ENCODE results near the gene SPATA18.

DNA sequence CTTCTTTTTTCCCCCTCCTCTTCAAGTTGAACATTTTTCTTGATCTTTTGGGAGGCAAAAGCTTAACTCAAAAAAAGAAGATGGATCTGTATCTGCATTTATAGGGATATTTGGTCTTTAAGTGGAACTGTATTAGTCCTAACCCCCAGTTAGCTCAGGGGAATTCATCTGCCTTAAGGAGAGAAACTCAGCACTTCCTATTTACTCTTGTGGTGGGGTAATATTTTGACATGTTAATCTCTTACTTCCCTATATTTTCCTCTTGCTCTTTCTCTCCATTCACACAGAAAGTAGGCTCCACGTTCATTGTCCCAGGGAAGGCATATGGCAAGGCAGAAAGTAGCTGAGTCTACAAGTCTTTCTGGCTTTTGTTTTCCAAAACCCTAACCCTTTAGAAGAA is 36.2 kb upstream of the SPATA18 start:
- no peak for TF ChIP-seq EZH2 (IDR thresholded peaks at IDR 0.05; ENCODE audit: borderline replicate concordance, insufficient read depth, low read length, poor library complexity, severe bottlenecking)
- no peak for TF ChIP-seq POLR2AphosphoS5 (IDR thresholded peaks at IDR 0.05)
- no peak for TF ChIP-seq MXI1 (conservative IDR thresholded peaks at IDR 0.05; ENCODE audit: poor library complexity, severe bottlenecking)
- no peak for TF ChIP-seq EP300 (conservative IDR thresholded peaks at IDR 0.05; ENCODE audit: poor library complexity, severe bottlenecking)
- no peak for TF ChIP-seq SMC3 (conservative IDR thresholded peaks at IDR 0.05; ENCODE audit: poor library complexity)
- TF ChIP-seq TAF1 (IDR thresholded peaks at IDR 0.05; ENCODE audit: low read depth) = no peak
- TF ChIP-seq, protein P1, sequence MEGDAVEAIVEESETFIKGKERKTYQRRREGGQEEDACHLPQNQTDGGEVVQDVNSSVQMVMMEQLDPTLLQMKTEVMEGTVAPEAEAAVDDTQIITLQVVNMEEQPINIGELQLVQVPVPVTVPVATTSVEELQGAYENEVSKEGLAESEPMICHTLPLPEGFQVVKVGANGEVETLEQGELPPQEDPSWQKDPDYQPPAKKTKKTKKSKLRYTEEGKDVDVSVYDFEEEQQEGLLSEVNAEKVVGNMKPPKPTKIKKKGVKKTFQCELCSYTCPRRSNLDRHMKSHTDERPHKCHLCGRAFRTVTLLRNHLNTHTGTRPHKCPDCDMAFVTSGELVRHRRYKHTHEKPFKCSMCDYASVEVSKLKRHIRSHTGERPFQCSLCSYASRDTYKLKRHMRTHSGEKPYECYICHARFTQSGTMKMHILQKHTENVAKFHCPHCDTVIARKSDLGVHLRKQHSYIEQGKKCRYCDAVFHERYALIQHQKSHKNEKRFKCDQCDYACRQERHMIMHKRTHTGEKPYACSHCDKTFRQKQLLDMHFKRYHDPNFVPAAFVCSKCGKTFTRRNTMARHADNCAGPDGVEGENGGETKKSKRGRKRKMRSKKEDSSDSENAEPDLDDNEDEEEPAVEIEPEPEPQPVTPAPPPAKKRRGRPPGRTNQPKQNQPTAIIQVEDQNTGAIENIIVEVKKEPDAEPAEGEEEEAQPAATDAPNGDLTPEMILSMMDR (IDR thresholded peaks at IDR 0.05; ENCODE audit: poor library complexity, severe bottlenecking) = no peak
- TF ChIP-seq, protein P2, sequence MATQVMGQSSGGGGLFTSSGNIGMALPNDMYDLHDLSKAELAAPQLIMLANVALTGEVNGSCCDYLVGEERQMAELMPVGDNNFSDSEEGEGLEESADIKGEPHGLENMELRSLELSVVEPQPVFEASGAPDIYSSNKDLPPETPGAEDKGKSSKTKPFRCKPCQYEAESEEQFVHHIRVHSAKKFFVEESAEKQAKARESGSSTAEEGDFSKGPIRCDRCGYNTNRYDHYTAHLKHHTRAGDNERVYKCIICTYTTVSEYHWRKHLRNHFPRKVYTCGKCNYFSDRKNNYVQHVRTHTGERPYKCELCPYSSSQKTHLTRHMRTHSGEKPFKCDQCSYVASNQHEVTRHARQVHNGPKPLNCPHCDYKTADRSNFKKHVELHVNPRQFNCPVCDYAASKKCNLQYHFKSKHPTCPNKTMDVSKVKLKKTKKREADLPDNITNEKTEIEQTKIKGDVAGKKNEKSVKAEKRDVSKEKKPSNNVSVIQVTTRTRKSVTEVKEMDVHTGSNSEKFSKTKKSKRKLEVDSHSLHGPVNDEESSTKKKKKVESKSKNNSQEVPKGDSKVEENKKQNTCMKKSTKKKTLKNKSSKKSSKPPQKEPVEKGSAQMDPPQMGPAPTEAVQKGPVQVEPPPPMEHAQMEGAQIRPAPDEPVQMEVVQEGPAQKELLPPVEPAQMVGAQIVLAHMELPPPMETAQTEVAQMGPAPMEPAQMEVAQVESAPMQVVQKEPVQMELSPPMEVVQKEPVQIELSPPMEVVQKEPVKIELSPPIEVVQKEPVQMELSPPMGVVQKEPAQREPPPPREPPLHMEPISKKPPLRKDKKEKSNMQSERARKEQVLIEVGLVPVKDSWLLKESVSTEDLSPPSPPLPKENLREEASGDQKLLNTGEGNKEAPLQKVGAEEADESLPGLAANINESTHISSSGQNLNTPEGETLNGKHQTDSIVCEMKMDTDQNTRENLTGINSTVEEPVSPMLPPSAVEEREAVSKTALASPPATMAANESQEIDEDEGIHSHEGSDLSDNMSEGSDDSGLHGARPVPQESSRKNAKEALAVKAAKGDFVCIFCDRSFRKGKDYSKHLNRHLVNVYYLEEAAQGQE (IDR thresholded peaks at IDR 0.05; ENCODE audit: borderline replicate concordance) = no peak
- no peak for TF ChIP-seq RAD21 (conservative IDR thresholded peaks at IDR 0.05)

Data from neural cell (in vitro differentiated cells).